Endothelial cell of umbilical vein (primary cell): Measurements from ENCODE around the gene HCST. TPM values are rescaled to one million over a fixed set of nuclear protein-coding genes. Genes with fewer than 3 reads are reported as not detected.

Source experiments
- BruUV-seq: library from RNA; stranded (reverse); fragments of 400-500 nt; replicated peaks from 2 replicates; lab custom pipeline; 2021; lab: Mats Ljungman, UMichigan
- CTCF ChIA-PET: fragments of 300-600, 350-600 bp; sonication (Branson Sonifier 250); formaldehyde crosslinking; loops from one replicate; lab custom pipeline; 2021; ENCODE audit warnings: antibody characterized with exemption, inconsistent platforms; lab: Charles Lee
- POLR2A ChIA-PET: fragments of 300-600, 350-600 bp; sonication (Branson Sonifier 250); formaldehyde crosslinking; loops from one replicate; lab custom pipeline; 2021; ENCODE audit warnings: antibody characterized with exemption, inconsistent platforms; lab: Charles Lee
- DNase-seq: peaks from one replicate; pipeline ENCODE4 v3.0.0-alpha.2; 2011; ENCODE audit warnings: low read depth, low spot score
- FAIRE-seq: peaks from 2 replicates; lab custom pipeline; 2011; peaks lifted over from hg19 to GRCh38; lab: Jason Lieb, UNC
- H2AFZ ChIP-seq: 2 replicates; pipeline ENCODE4 v1.6.0; 2012; ENCODE audit warnings: low read depth, low read length, control low read depth, inconsistent platforms
- H3K27ac ChIP-seq: 2 replicates; pipeline ENCODE4 v1.5.1; 2011; ENCODE audit warnings: low read depth, mild to moderate bottlenecking, control low read depth, low read length, moderate library complexity; ENCODE audit not compliant: insufficient read depth
- H3K27me3 ChIP-seq, 2 experiments: 2 replicates each; pipeline versions ENCODE4 v1.6.0 to v1.6.1; 2011; ENCODE audit warnings: low read length in 2 of 2, mixed read lengths in 1 of 2; ENCODE audit not compliant: control insufficient read depth in 2 of 2, insufficient read depth in 2 of 2
- H3K36me3 ChIP-seq, 2 experiments: 2 replicates in 1 of 2; 3 replicates in 1 of 2; pipeline ENCODE4 v1.5.1; 2011; ENCODE audit warnings: low read length in 2 of 2, mild to moderate bottlenecking in 1 of 2, moderate library complexity in 1 of 2; ENCODE audit not compliant: control insufficient read depth in 2 of 2, insufficient read depth in 2 of 2; ENCODE audit errors: extremely low read depth in 1 of 2
- H3K4me1 ChIP-seq: 3 replicates; pipeline ENCODE4 v1.5.1; 2011; ENCODE audit warnings: mild to moderate bottlenecking, low read length; ENCODE audit not compliant: control insufficient read depth, insufficient read depth; ENCODE audit errors: extremely low read depth
- H3K4me2 ChIP-seq: 2 replicates; pipeline ENCODE4 v1.6.1; 2011; ENCODE audit warnings: low read length, control low read depth, mixed read lengths; ENCODE audit not compliant: insufficient read depth
- H3K4me3 ChIP-seq, 3 experiments: fragments of 200-600 bp in 1 of 3; sonication (generic), shearing (Covaris generic) in 1 of 3; replicated peaks in 1 of 3; 2 replicates each; pipeline ENCODE4 v1.5.1; 2011 to 2016; ENCODE audit warnings: control low read depth in 3 of 3, low read length in 3 of 3, mild to moderate bottlenecking in 2 of 3, inconsistent platforms in 1 of 3, low read depth in 1 of 3, moderate library complexity in 1 of 3; ENCODE audit not compliant: insufficient read depth in 1 of 3
- H3K79me2 ChIP-seq: 2 replicates; pipeline ENCODE4 v1.6.0; 2012; ENCODE audit warnings: low read length, inconsistent platforms; ENCODE audit not compliant: control insufficient read depth, insufficient read depth
- H3K9ac ChIP-seq: replicated peaks from 2 replicates; pipeline ENCODE3; 2011; ENCODE audit warnings: low read length, control low read depth; ENCODE audit not compliant: insufficient read depth; ENCODE audit errors: extremely low read depth
- H3K9me1 ChIP-seq: replicated peaks from 3 replicates; pipeline ENCODE4 v1.6.0; 2011; ENCODE audit warnings: mild to moderate bottlenecking, low read length; ENCODE audit not compliant: control insufficient read depth, insufficient read depth; ENCODE audit errors: extremely low read depth
- H3K9me3 ChIP-seq: replicated peaks from 2 replicates; pipeline ENCODE4 v1.5.1; 2012; ENCODE audit warnings: low read length, inconsistent platforms; ENCODE audit not compliant: control insufficient read depth, insufficient read depth
- H4K20me1 ChIP-seq: replicated peaks from 2 replicates; pipeline ENCODE3; 2011; ENCODE audit warnings: mild to moderate bottlenecking, low read length; ENCODE audit not compliant: control insufficient read depth, insufficient read depth; ENCODE audit errors: extremely low read depth
- CTCF ChIP-seq, 2 donors: IDR thresholded peaks; 1 replicate in 1 of 2; 2 replicates in 1 of 2; pipeline ENCODE4 v1.5.1; 2011; ENCODE audit warnings: low read length in 2 of 2, mild to moderate bottlenecking in 2 of 2, moderate library complexity in 2 of 2, control low read depth in 1 of 2, inconsistent platforms in 1 of 2, low read depth in 1 of 2; ENCODE audit not compliant: insufficient read depth in 1 of 2; ENCODE audit errors: extremely low read depth in 1 of 2
- EZH2 ChIP-seq: IDR thresholded peaks from 2 replicates; pipeline ENCODE4 v1.6.1; 2012; ENCODE audit warnings: borderline replicate concordance, low read depth, mild to moderate bottlenecking, moderate library complexity, low read length, inconsistent platforms; ENCODE audit not compliant: severe bottlenecking
- FOS ChIP-seq: IDR thresholded peaks from 2 replicates; pipeline ENCODE4 v1.6.1; 2011; ENCODE audit warnings: mild to moderate bottlenecking, low read length, moderate library complexity, borderline replicate concordance; ENCODE audit not compliant: insufficient read depth
- GATA2 ChIP-seq: IDR thresholded peaks from 2 replicates; pipeline ENCODE4 v1.7.0; 2011; ENCODE audit warnings: low read depth, mild to moderate bottlenecking, moderate library complexity, mixed read lengths, low read length; ENCODE audit not compliant: insufficient read length, insufficient read depth
- JUN ChIP-seq: IDR thresholded peaks from 2 replicates; pipeline ENCODE4 v1.6.1; 2011; ENCODE audit warnings: borderline replicate concordance, low read depth; ENCODE audit not compliant: insufficient read length, insufficient read depth
- MYC ChIP-seq: IDR thresholded peaks from one replicate; pipeline ENCODE4 v1.6.1; 2011; ENCODE audit warnings: mild to moderate bottlenecking, low read depth, low read length
- POLR2A ChIP-seq: IDR thresholded peaks from 2 replicates; pipeline ENCODE4 v1.6.1; 2012; ENCODE audit warnings: low read depth, mild to moderate bottlenecking, control low read depth, low read length
- POLR2AphosphoS5 ChIP-seq: IDR thresholded peaks from 2 replicates; pipeline ENCODE4 v1.6.1; 2012; ENCODE audit warnings: low read depth, mild to moderate bottlenecking, control low read depth, low read length, moderate library complexity; ENCODE audit not compliant: insufficient read depth
- dilution Hi-C: fragments of 300-500 bp; cut with MboI; formaldehyde crosslinking; loops from one replicate; pipeline ENCODE4 v1.15.0; 2019; ENCODE audit warnings: low sequenced_read_pairs; ENCODE audit not compliant: extremely low pct_ligation_motif_present
- intact Hi-C: fragments of 100-400 bp; cut with micrococcal nuclease; formaldehyde crosslinking; loops from one replicate; pipeline ENCODE4 v1.10.0; 2022
- polyA plus RNA-seq, 4 experiments: library from polyadenylated mRNA; depleted of rRNA in 3 of 4; stranded (reverse) in 3 of 4; unstranded in 1 of 4; fragments of >200 nt; gene quantifications; 2 replicates each; pipeline versions ENCODE4 v1.2.1 to v1.2.3, GENCODE V29; 2011 to 2012; ENCODE audit warnings: missing spikeins in 1 of 4
- total RNA-seq: library from RNA; stranded (reverse); gene quantifications from 2 replicates; pipeline ENCODE4 v1.2.3, GENCODE V29; 2021
- TF ChIP-seq, protein P1 (sequence below): IDR thresholded peaks from 2 replicates; pipeline ENCODE4 v1.6.1; 2011; ENCODE audit not compliant: insufficient read depth, insufficient read length

Gene HCST
- total and polyA plus RNA-seq, 2 donors (not counting 3 experiments of a cell fraction or from before 2014, with no cell fraction given) = not detected

DNA sequence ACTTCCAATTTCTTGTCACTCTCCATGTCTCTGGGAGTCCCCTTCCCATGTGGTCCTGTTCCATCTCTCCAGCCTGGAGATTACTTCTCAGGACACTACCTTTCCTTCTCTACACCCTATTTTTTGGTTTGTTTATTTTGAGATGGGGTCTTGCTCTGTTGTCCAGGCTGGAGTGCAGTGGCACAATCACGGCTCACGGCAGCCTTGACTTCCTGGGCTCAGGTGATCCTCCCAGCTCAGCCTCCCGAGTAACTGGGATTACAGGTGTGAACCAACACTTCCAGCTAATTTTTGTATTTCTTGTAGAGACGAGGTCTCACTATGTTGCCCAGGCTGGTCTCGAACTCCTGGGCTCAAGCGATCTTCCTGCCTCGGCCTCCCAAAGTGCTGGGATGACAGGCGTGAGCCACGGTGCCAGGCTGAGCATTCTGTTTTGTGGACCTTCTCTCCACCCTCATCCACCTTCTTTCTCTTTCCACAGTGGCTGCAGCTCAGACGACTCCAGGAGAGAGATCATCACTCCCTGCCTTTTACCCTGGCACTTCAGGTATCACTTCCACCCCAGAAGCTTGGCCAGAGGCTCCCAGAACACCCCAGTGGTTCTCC is 644 bp downstream of the HCST start:
- Histone ChIP-seq H3K27me3 (peaks cover 0 to 6% of the 10 kb centered on the region in 2 experiments), H3K9ac (no peak overlapping the region), H4K20me1 (no peaks in the 10 kb centered on the region), H3K27ac (no peak overlapping the region), H3K4me2 (no peak overlapping the region), H2AFZ (peak overlapping the region; percentile 80), H3K4me1 (peaks cover 16% of the 10 kb centered on the region), H3K9me3 (no peaks in the 10 kb centered on the region), H3K36me3 (no peaks in the 10 kb centered on the region), H3K9me1 (no peaks in the 10 kb centered on the region), H3K4me3 (no peak overlapping the region), H3K79me2 (peaks cover 2% of the 10 kb centered on the region)
- no peak for TF ChIP-seq FOS
- no peak for TF ChIP-seq POLR2A
- TF ChIP-seq GATA2 = no peak
- no peak for TF ChIP-seq MYC
- TF ChIP-seq, protein P1, sequence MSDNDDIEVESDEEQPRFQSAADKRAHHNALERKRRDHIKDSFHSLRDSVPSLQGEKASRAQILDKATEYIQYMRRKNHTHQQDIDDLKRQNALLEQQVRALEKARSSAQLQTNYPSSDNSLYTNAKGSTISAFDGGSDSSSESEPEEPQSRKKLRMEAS = no peak
- no peak for TF ChIP-seq JUN
- TF ChIP-seq CTCF (IDR thresholded peaks at IDR 0.05; ENCODE audit: extremely low read depth in 1 of 2, insufficient read depth in 1 of 2, low read depth in 1 of 2, low read length in 2 of 2) = no peak
- no peak for TF ChIP-seq EZH2
- no peak for TF ChIP-seq POLR2AphosphoS5
- FAIRE-seq = no peak
- ChIA-PET CTCF (no interaction called here), POLR2A (no interaction called here)
- BruUV-seq = no TSS peak
- DNase-seq = no peak
- intact Hi-C loops = no loop called here
- dilution Hi-C loops = no loop called here
